ENCODE results near the gene MIDN.

MIDN gene

DNA sequence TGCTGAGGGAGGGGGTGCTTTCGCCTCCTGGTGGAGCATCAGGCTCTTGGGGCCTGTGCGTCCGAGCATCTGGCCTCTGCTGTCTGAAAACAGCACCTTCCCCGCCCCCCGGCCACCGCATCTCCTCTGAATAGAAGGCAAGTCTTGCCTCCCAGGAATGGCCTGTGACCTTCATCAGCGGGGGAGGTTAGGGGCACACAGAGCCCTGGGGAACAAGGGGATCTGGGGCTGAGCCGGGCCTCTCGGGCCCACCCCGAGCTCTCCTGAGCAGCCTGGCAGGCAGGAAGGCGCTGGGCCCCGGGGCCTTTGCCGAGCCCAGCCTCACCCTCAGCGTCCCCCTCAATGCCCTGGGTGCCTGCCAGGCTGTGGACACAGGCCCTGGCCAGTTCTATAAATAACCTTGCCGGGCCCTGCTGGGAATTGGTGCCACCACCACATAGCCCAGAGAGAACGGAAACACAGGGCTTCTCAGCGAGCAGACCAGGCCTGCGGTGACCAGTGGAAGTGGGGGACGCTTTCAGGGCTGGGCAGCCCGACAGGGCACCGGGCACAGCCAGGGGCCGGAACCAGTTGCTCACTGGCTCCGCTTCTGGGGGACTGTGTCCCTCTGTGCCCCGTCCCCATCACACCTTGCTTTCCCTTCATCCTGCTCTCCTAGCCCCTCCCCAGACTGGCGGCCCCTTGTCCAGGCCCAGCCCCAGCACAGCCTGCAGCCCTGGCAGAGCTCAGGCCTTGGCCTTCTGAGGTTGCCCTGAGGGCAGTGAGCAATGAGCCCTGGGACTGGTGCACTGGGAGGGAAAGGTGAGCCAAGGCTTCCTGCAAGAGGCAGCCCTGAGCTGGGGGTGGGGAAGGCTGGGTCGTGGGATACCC lies 33.3 kb upstream of the MIDN start:
- no peaks in the 10 kb centered on the region for H3K9me3 Mint-ChIP-seq
- no peak overlapping the region for H3K4me3 Mint-ChIP-seq
- peak overlapping the region; percentile 97 for H3K27ac Mint-ChIP-seq
- H3K4me1 Mint-ChIP-seq (ENCODE audit: low read depth) = peaks cover 52% of the 10 kb centered on the region
- intact Hi-C loops (cut with micrococcal nuclease) = no loop called here
- H3K36me3 Mint-ChIP-seq (ENCODE audit: low read depth) = peaks cover 71% of the 10 kb centered on the region
- H3K27me3 Mint-ChIP-seq = no peaks in the 10 kb centered on the region

- no peak overlapping the region for H3K4me3 Mint-ChIP-seq
- peaks cover 43% of the 10 kb centered on the region for H3K4me1 Mint-ChIP-seq (ENCODE audit: low read depth)
- no peak overlapping the region for H3K27ac Mint-ChIP-seq
- H3K9me3 Mint-ChIP-seq = no peaks in the 10 kb centered on the region
- peaks cover 71% of the 10 kb centered on the region for H3K36me3 Mint-ChIP-seq (ENCODE audit: low read depth)
- H3K27me3 Mint-ChIP-seq = no peaks in the 10 kb centered on the region
- intact Hi-C loops (cut with micrococcal nuclease) = no loop called here
Measured at GRCh38 chr19:1216756-1217155, 31.6 kb upstream of the MIDN start.

- H3K27ac Mint-ChIP-seq = no peak overlapping the region
- H3K27me3 Mint-ChIP-seq = no peaks in the 10 kb centered on the region
- H3K36me3 Mint-ChIP-seq (ENCODE audit: low read depth) = peaks cover 73% of the 10 kb centered on the region
- peaks cover 41% of the 10 kb centered on the region for H3K4me1 Mint-ChIP-seq (ENCODE audit: low read depth)
- no peaks in the 10 kb centered on the region for H3K9me3 Mint-ChIP-seq
- intact Hi-C loops (cut with micrococcal nuclease) = no loop called here
- no peak overlapping the region for H3K4me3 Mint-ChIP-seq
Measured at GRCh38 chr19:1217366-1217765, 31.0 kb upstream of the MIDN start.

DNA sequence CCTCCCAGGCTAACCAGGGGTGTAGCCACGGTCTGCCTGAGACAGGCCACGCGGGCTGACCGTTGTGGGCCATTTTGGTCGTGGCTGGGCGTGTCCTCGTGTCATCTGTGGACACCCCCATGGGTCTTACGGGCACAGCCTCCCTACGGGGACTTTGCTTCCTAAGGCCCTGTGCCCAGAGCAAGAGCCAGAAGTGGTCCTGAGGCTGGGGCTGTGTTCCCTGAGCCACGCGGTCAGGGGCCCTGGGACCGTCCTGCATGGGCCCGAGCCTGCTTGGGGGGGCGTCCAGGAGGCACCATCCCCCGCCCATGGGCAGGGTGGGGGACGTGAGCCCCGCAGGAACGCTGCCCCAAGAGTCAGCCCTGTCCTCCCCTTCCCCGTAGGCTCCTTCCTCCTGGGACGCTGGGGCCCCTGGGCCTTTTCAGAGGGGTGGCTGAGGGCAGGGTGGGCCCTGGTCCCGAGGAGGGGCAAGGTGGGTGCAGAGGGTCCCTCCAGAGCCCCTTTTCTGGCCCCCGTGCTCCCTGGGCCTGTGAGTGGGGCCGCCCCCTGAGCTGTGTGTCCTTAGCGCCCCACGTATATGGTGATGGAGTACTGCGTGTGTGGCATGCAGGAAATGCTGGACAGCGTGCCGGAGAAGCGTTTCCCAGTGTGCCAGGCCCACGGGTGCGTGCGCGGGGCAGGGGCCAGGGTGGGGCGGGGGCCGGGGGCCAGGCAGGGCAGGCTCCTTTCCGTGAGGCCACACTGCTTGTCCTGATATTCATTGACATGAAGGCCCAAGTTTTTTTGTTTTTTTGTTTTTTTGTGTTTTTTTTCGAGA lies 29.4 kb upstream of the MIDN start:
- Mint-ChIP-seq H3K27ac (no peak overlapping the region), H3K36me3 (ENCODE audit: low read depth) (peaks cover 81% of the 10 kb centered on the region), H3K9me3 (no peaks in the 10 kb centered on the region), H3K4me1 (ENCODE audit: low read depth) (peaks cover 32% of the 10 kb centered on the region), H3K27me3 (no peaks in the 10 kb centered on the region), H3K4me3 (no peak overlapping the region)
- intact Hi-C loops (cut with micrococcal nuclease) = no loop called here

DNA sequence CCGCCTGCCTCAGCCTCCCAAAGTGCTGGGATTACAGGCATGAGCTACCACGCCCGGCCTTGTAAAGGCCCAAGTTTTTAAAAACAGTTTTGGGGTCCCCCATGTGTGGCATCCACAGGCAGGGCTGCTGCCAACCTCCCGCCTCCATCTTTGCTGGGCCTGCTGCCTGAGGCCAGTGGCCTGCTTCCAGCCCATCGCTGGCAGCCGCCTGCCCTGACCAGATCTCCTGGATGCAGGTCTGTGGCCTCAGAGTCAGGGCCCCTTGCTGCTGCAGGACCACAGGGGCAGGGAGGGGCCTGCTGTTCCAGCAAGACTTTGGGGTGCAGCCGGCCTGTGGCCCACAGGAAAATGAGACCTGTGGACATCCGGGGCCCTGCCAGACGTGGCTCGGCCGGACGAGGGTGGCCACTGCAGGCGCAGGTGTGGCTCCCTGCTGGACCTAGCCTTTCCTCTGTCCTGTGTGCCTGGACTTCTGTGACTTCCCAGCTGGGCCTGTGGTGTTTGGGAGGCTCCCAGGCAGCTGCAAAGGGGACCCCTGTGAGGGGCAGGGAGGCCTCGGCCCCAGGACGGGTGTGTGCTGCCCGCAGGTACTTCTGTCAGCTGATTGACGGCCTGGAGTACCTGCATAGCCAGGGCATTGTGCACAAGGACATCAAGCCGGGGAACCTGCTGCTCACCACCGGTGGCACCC lies 28.5 kb upstream of the MIDN start:
- intact Hi-C loops (cut with micrococcal nuclease) = no loop called here
- Mint-ChIP-seq H3K9me3 (no peaks in the 10 kb centered on the region), H3K4me1 (ENCODE audit: low read depth) (peaks cover 32% of the 10 kb centered on the region), H3K4me3 (no peak overlapping the region), H3K36me3 (ENCODE audit: low read depth) (peaks cover 90% of the 10 kb centered on the region), H3K27me3 (no peaks in the 10 kb centered on the region), H3K27ac (no peak overlapping the region)

GRCh38 chr19:1220477-1220930 lies 27.9 kb upstream of the MIDN start:
- Mint-ChIP-seq H3K27me3 (no peaks in the 10 kb centered on the region), H3K4me3 (no peak overlapping the region), H3K27ac (no peak overlapping the region), H3K4me1 (ENCODE audit: low read depth) (peaks cover 32% of the 10 kb centered on the region), H3K36me3 (ENCODE audit: low read depth) (peaks cover 91% of the 10 kb centered on the region), H3K9me3 (no peaks in the 10 kb centered on the region)
- intact Hi-C loops (cut with micrococcal nuclease) = no loop called here

- Mint-ChIP-seq H3K4me3 (no peak overlapping the region), H3K9me3 (no peaks in the 10 kb centered on the region), H3K36me3 (ENCODE audit: low read depth) (peaks cover 92% of the 10 kb centered on the region), H3K27me3 (no peaks in the 10 kb centered on the region), H3K27ac (no peak overlapping the region), H3K4me1 (ENCODE audit: low read depth) (peaks cover 32% of the 10 kb centered on the region)
- intact Hi-C loops (cut with micrococcal nuclease) = no loop called here
Measured at GRCh38 chr19:1220976-1221903, 27.1 kb upstream of the MIDN start.

GRCh38 chr19:1221904-1222255 lies 26.5 kb upstream of the MIDN start:
- Mint-ChIP-seq H3K9me3 (no peaks in the 10 kb centered on the region), H3K4me3 (no peak overlapping the region), H3K36me3 (ENCODE audit: low read depth) (peaks cover 92% of the 10 kb centered on the region), H3K27ac (no peak overlapping the region), H3K27me3 (no peaks in the 10 kb centered on the region), H3K4me1 (ENCODE audit: low read depth) (peaks cover 32% of the 10 kb centered on the region)
- intact Hi-C loops (cut with micrococcal nuclease) = no loop called here

GRCh38 chr19:1222394-1222793 lies 26.0 kb upstream of the MIDN start:
- Mint-ChIP-seq H3K36me3 (ENCODE audit: low read depth) (peaks cover 92% of the 10 kb centered on the region), H3K4me1 (ENCODE audit: low read depth) (peaks cover 29% of the 10 kb centered on the region), H3K9me3 (no peaks in the 10 kb centered on the region), H3K27me3 (no peaks in the 10 kb centered on the region), H3K4me3 (no peak overlapping the region), H3K27ac (no peak overlapping the region)
- intact Hi-C loops (cut with micrococcal nuclease) = no loop called here

GRCh38 chr19:1223018-1223855 lies 25.1 kb upstream of the MIDN start:
- Mint-ChIP-seq H3K4me1 (ENCODE audit: low read depth) (peaks cover 21% of the 10 kb centered on the region), H3K4me3 (no peak overlapping the region), H3K27ac (no peak overlapping the region), H3K27me3 (no peaks in the 10 kb centered on the region), H3K9me3 (no peaks in the 10 kb centered on the region), H3K36me3 (ENCODE audit: low read depth) (peaks cover 92% of the 10 kb centered on the region)
- intact Hi-C loops (cut with micrococcal nuclease) = no loop called here

GRCh38 chr19:1224047-1224825 lies 24.1 kb upstream of the MIDN start:
- H3K4me3 Mint-ChIP-seq = no peak overlapping the region
- no peak overlapping the region for H3K27ac Mint-ChIP-seq
- H3K9me3 Mint-ChIP-seq = no peaks in the 10 kb centered on the region
- H3K36me3 Mint-ChIP-seq (ENCODE audit: low read depth) = peaks cover 94% of the 10 kb centered on the region
- no peaks in the 10 kb centered on the region for H3K27me3 Mint-ChIP-seq
- peaks cover 19% of the 10 kb centered on the region for H3K4me1 Mint-ChIP-seq (ENCODE audit: low read depth)
- intact Hi-C loops (cut with micrococcal nuclease) = no loop called here

DNA sequence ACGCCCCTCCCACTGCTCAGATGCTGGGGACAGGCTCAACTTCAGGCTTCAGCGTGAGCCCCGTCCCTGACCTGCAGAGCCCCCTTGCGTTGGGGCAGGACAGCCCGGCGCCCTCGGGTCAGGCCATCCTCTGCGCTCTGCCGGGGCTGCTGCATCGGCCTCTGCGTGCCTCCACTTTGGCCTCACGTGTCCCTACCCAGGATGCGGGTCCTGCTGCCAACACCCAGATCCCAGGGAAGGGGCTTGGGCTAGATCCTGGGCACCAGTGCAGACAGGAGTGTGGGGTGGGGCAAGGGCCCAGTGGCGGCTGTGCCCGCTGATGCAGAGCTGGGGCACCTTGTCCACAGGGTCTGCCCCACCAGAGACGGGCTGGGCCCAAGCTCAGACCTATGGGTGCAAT lies 23.5 kb upstream of the MIDN start:
- no peaks in the 10 kb centered on the region for H3K27me3 Mint-ChIP-seq
- intact Hi-C loops (cut with micrococcal nuclease) = no loop called here
- no peak overlapping the region for H3K27ac Mint-ChIP-seq

More for the DNA sequence above, 23.5 kb upstream of the MIDN start:
- no peaks in the 10 kb centered on the region for H3K9me3 Mint-ChIP-seq
- peaks cover 89% of the 10 kb centered on the region for H3K36me3 Mint-ChIP-seq (ENCODE audit: low read depth)
- no peak overlapping the region for H3K4me3 Mint-ChIP-seq
- peaks cover 19% of the 10 kb centered on the region for H3K4me1 Mint-ChIP-seq (ENCODE audit: low read depth)
